C4-2B (cell line): ENCODE data around the gene HTR3B.

Source experiments
- CTCF ChIP-seq: fragments of 450-650 bp; conservative IDR thresholded peaks from 2 replicates; pipeline ENCODE4 v1.5.1; 2017; ENCODE audit warnings: mild to moderate bottlenecking
- ZFX ChIP-seq: fragments of 450-650 bp; IDR thresholded peaks from 2 replicates; pipeline ENCODE4 v1.6.1; 2017

DNA sequence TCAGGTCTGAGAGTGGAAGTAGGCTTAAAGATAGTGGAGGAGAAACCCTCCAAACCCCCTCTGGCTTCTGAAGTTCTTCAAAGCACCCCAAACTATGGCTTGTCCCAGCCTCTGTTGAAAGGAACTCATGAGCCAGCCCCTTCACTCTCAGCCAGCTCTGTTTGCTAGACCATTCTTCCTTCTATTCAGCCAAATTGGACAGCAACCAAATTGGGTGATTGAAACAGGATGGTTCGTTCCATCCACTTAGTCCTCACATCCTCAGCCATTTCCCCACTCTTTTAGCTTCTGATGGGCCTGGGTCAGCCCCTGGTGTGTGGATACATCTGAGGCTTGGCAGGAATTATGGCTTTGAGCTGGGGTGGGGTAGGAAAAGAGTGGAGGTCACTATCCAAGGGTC is 74.8 kb downstream of the HTR3B start:
- TF ChIP-seq CTCF, result no peak
- no peak for TF ChIP-seq ZFX
